IPS-18c (cell line): Measurements from ENCODE around the gene ZNF839.
"Not testable (repeated sequence)": the region's sequence is repeated elsewhere in the genome, so short reads cannot be mapped to it uniquely, and the experiment has no call there.

Experiments used
- H3K4me3 ChIP-seq: 2 replicates; pipeline ENCODE4 v1.7.0; 2013; ENCODE audit warnings: low read depth, mild to moderate bottlenecking, low read length, moderate library complexity; ENCODE audit not compliant: insufficient read depth
- H3K9me3 ChIP-seq: one replicate; pipeline ENCODE4 v1.6.1; 2013; ENCODE audit warnings: mild to moderate bottlenecking, low read length, moderate library complexity; ENCODE audit not compliant: control insufficient read depth, insufficient read depth

ZNF839 gene

DNA sequence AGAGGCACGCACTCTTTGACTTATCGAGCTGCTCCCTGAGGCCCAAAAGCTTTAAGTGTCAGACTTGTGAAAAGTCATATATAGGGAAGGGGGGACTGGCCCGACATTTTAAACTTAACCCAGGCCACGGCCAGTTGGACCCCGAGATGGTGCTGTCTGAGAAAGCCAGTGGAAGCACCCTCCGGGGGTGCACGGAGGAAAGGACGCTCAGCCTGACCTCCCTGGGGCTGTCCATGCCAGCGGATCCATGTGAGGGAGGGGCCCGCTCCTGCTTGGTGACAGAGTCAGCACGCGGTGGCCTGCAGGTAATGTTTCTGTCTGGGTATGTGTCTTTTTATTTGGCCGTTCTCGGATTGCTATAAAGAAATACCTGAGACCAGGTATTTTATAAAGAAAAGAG is 7.0 kb downstream of the ZNF839 start:
- H3K9me3 ChIP-seq, result no peaks in the 10 kb centered on the region
- H3K4me3 ChIP-seq, result no peak overlapping the region

DNA sequence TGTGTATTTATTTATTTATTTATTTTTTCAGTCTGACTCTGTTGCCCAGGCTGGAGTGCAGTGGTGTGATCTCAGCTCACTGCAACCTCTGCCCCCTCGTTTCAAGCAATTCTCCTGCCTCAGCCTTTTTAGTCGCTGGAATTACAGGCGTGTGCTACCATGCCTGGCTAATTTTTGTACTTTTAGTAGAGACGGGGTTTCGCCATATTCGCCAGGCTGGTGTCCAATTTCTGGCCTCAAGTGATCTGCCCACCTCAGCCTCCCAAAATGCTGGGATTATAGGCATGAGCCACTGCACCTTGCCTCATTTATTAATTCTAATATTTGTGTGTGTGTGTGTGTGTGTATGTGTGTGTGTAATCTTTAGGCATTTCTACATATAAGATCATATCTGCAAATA is 9.8 kb downstream of the ZNF839 start:
- H3K9me3 ChIP-seq, H3K4me3 ChIP-seq: not testable (repeated sequence)

DNA sequence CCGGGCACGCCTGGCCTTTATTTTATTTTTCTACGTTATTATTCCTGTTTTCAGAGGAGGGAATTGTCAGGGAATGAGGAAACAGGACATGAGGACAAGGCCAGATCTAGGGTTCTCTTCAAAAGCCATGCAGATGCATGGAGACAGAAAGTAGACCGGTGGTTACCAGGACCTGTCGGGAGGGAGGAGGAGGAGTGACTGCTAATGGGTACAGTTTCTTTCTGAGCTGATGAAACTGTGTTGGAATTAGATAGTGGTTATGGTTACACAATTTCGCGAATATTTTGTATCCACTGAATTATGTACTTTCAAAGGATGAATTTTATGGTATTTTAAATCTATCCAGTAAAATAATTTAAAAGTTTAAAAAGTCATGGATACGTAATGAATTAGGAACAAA is 11.3 kb downstream of the ZNF839 start:
- H3K4me3 ChIP-seq, result no peak overlapping the region
- H3K9me3 ChIP-seq, result no peaks in the 10 kb centered on the region

DNA sequence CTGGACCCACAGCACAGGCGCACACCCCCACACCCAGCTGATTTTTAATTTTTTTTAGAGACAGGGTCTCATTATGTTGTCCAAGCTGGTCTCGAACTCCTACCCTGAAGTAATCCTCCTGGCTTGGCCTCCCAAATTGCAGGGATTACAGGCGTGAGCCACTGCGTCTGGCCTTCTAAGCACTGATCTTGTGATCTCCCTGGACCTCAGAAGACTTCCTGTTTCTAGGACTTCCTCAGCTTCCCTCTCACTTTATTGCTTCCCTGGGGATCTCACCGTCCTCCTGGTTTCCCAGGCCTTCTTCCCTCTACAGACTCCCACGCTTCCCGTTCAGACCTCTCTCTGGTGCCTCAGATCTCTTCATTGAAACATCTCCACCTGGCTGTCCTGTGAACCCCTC is 13.8 kb downstream of the ZNF839 start:
- H3K4me3 ChIP-seq, result no peak overlapping the region
- H3K9me3 ChIP-seq, result no peaks in the 10 kb centered on the region

DNA sequence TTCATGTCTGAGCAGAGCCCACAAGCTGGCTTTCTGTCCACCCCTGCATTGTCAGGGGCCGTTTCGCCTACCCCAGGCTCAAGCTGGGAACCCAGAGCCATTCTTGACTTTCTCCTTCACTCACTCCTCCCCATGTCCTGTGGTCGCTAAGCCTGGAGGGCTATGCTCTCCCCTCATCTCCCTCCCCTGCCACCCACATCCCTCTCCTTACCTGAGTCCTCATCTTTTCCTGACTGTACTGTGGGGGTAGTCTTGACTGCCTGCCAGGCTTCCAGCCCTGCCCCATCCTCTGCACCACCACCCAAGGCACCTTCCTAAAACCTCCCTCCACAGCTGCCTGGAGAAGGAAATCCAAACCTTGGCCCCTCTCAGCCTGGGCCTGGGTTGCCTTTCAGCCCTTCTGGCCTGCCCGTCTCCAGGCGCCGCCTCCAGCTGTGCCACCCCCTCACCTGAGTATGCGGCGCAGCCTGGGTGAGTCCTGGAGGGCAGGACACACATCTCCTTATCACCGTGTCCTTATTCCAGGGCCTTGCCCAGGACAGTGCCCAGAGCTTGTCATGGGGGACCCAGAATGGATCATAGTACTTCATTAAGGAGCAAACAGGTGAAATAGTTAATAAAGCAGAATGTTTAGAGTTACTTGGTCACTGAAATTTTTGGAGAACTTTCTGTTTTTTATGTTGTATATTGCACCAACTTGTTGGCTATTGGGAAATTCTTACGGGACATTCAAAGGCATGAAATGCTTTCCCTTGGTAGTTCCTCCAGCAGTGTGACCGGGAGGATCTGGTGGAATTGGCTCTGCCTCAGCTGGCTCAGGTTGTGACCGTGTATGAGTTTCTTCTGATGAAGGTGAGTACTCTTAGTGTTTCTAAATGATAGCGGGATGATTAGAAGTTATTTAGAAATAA is 14.5 kb downstream of the ZNF839 start:
- no peaks in the 10 kb centered on the region for H3K9me3 ChIP-seq

DNA sequence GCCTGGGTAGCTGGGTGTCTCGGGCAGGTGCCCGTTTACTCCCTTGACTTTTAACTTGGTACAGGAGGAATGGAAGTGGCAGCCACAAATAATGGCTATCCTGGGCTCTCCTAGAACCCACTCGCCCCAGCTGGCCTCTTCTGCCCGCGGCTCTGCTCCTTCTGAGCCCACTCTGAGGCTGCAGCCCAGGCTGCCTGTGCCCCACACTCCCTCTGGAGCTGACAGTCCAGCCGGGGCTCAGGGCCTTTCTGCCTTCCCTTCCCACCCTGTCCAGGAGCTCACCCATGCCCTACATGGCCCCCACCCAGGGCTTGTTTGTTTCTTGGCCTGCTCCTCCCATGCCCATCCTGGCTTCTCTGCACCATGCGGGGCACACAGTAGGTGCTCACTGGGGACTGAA is 15.6 kb downstream of the ZNF839 start:
- H3K9me3 ChIP-seq, result no peaks in the 10 kb centered on the region
- no peak overlapping the region for H3K4me3 ChIP-seq

More for the DNA sequence above, 14.5 kb downstream of the ZNF839 start:
- no peak overlapping the region for H3K4me3 ChIP-seq

DNA sequence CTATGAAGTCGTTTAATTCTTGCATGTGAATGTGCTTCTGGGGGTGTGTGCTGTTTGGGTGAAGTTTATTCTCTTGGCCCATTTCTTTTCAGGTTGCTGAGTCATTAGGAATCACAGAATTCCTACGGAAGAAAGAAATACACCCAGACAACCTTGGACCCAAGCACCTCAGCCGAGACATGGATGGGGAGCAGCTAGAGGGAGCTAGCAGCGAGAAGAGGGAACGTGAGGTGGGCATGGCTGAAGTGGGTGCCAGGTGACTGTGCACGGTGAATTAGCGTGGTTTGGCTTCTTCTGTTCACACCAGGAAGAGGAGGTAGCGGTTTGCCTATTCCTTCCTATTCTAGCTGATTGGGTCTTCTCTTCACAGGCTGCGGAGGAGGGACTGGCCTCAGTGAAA is 19.2 kb downstream of the ZNF839 start:
- Histone ChIP-seq H3K9me3 (no peaks in the 10 kb centered on the region), H3K4me3 (no peak overlapping the region)

DNA sequence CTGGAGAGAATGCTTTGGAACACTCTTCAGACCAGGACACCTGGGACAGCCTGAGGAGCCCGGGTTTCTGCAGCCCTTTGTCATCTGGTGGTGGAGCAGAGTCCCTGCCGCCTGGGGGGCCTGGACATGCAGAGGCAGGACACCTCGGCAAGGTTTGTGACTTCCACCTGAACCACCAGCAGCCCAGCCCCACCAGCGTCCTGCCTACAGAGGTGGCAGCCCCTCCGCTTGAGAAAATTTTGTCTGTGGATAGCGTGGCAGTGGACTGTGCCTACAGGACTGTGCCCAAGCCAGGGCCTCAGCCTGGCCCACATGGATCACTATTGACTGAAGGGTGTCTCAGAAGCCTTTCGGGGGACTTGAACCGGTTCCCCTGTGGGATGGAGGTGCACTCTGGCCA is 22.0 kb downstream of the ZNF839 start:
- H3K4me3 ChIP-seq, result no peak overlapping the region
- H3K9me3 ChIP-seq, result no peaks in the 10 kb centered on the region

DNA sequence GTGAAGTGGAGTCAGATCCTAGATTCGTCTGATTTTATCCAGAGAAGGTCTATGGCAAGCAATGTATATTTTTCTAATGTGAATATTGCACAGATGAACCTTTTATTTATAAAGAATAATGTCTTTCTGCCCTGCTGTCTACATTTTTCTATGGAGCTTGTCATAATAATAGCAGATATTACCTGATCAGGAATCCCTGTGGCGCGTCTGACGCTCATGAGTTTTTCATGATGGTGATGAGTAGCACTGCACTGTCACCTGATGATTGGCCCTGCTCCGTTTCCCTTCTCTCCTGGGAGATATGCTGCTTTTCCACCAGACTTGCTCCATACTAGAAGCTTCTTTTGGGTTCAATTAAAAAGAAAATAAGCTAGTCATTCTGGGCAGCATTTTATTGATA is 22.7 kb downstream of the ZNF839 start:
- H3K4me3 ChIP-seq, result no peak overlapping the region
- no peaks in the 10 kb centered on the region for H3K9me3 ChIP-seq

DNA sequence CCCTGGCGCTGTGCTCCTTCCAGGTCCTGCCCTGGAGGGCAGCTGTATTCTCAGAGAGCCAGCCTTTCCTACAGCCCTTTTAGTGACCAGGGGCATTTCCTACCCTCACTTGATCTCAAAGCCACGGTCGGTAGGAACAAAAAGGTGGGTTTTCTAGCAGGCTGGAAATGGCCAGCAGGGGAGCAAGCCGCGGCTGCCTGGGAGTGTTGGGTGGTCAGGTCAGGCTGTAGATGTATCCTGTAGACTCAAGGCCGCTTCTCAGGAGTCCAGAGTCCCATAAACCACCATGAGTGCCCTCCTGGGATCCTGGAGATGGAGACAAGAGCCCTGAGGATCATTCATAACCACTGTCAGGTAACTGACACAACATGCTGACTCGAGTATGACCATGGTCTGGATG is 24.5 kb downstream of the ZNF839 start:
- no peaks in the 10 kb centered on the region for H3K9me3 ChIP-seq
- no peak overlapping the region for H3K4me3 ChIP-seq

DNA sequence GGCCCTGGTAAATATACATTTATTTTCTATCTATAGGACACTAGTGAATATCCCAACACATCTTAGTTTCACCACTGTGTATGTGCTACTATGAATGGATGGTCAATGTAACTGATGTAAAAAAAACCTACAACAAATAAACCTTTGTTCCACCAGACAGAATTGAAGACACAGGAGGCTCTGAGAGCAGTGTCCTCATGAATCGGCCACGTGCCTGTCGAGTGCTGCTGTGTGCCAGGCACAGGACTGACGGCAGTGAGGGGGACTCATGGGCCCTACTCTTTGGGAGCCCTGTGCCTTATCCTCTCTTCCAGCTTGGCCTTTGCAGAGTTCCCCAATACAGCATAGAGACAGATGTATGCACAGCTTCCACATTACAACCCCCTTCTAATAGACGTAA is 24.9 kb downstream of the ZNF839 start:
- H3K4me3 ChIP-seq, result no peak overlapping the region
- no peaks in the 10 kb centered on the region for H3K9me3 ChIP-seq

DNA sequence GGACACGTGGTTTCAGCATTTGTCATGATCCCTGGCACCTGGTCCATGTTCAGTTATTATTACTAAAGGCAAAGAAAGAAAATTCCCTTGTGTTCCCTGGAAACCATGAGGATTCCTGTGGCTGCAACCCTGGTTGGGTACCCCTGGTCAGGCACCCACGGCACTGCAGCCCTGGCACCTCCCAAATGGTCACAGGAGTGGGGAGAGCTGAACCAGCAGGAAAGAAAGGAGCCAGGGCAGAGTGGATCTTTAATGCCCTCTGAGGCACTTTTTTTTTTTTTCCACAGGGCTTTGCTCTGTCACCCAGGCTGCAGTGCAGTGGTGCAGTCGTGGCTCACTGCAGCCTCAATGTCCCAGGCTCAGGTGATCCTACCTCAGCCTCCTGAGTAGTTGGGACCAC is 25.7 kb downstream of the ZNF839 start:
- no peaks in the 10 kb centered on the region for H3K9me3 ChIP-seq
- no peak overlapping the region for H3K4me3 ChIP-seq

DNA sequence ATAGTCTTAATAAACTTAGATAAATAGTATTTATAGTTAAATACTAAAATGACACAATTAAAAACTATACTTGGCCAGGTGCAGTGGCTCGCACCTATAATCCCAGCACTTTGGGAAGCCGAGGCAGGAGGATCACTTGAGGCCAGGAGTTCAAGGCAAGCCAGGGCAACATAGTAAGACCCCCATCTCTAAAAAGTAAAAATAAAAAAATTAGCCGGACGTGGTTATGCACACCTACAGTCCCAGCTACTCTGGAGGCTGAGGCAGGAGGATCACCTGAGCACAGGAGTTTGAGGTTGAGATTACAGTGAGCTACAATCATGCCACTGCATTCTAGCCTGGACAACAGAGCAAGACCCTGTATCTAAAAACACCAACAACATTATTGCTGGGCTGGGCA is 27.1 kb downstream of the ZNF839 start:
- no peak overlapping the region for H3K4me3 ChIP-seq
- no peaks in the 10 kb centered on the region for H3K9me3 ChIP-seq

DNA sequence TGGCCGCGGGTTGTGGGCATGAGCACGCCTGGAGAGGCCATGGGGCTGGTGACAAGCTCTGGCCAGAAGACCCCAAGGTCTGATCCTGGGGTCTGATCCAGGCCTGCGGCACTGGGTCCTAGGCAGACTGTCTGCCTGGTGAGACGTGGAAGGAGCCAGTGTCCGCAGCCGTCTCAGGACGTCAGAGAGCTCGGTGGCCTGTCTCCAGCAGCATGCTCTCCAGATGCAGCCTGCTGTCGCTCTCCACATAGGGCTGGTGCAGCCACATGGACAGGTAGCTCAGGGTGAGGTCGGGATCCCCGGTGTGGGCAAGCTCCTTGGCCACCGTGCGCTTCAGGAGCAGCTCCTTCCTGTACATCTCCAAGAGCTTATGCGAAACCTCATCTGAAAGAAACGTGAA is 28.8 kb downstream of the ZNF839 start:
- Histone ChIP-seq H3K4me3 (no peak overlapping the region), H3K9me3 (no peaks in the 10 kb centered on the region)

DNA sequence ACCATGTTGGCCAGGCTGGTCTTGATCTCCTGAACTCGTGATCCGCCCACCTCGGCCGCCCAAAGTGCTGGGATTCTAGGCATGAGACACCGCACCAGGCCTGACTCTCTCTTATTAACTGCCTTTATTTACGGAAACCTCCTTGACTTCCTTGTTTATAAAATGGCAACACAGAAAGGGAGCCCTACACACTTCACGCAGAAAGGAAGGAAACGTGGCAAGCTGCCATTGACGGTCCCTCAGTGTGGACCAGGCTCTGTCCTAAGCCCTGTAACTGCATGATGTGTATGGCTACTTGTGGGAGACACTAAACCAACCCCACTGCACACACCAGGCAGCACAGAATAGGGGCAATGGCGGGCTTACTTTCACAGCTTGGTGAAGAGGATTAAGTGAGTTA is 31.5 kb downstream of the ZNF839 start:
- Histone ChIP-seq H3K4me3 (no peak overlapping the region), H3K9me3 (no peaks in the 10 kb centered on the region)

DNA sequence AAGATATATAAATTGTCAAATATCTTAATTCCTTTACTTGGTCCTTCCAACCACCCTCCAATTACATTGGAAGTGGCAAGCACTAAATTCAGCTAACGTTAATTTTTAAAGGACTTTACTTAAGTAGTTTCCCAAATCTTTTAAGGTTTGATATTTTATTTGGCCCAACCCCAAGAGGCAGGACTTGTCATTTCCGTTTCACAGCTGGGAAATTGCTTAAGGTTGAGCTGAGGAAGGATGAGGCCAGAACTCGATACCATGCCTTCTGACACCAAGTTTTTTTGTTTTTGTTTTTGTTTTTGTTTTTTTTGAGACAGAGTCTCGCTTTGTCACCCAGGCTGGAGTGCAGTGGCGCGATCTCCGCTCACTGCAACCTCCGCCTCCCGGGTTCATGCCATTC is 32.0 kb downstream of the ZNF839 start:
- H3K9me3 ChIP-seq, H3K4me3 ChIP-seq: not testable (repeated sequence)

DNA sequence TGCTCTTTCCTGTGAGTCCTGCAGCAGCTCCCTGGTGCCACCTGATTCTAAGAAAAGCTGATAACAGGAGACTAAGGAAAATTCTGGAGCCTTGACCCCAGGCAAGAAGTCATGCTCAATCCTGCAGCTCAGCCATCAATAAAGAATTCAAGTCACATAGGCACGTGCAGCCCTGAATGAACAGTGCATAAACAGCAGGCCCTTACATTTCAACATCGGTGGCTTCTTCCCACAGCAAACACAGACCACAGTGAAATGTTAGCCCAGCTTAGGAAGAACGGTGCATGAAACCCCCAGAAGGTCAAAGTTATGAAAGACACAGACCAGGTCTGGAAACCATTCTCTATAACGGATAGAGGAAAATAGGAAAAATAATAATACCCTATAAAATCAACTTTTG is 32.7 kb downstream of the ZNF839 start:
- H3K4me3 ChIP-seq, result no peak overlapping the region
- H3K9me3 ChIP-seq, result no peaks in the 10 kb centered on the region

DNA sequence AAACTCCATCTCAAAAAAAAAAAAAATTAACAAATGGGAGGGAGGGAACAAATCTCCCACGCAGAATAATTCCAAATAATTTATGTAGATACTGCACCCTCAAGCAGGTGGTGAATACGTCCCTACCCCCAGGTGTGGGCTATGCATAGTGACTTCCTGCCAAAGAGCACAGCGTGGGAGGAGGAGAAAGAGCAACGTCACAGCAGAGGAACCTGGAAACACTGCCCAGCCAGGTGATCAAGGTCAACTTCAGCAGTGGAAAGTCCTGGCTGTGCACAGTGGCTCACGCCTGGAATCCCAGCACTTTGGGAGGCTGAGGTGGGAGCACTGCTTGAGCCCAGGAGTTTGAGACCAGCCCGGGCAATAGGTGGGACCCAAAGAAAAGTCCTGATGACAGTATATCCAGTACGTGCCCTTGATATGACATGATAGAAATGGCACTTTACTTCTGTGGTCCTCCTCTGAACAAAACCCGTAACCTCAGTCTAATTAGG is 33.6 kb downstream of the ZNF839 start:
- no peak overlapping the region for H3K4me3 ChIP-seq
- no peaks in the 10 kb centered on the region for H3K9me3 ChIP-seq

DNA sequence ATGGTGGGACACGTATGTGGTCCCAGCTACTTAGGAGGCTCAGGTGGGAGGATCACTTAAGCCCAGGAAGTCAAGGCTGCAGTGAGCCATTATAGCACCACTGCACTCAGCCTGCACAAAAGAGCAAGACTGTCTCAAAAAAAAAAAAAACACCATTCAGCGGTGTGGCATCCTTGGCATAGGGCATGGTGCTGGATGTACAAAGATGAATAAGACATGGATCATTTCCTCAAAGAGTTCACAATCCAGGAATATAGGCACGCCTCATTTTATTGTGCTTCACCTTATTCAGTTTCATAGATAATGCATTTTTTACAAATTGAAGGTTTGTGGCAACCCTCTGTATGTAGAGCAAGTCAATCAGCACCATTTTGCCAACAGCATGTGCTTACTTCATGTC is 36.7 kb downstream of the ZNF839 start:
- Histone ChIP-seq H3K4me3 (no peak overlapping the region), H3K9me3 (no peaks in the 10 kb centered on the region)
